K562 (cell line): ENCODE data around the gene SLC35D3. TPM values are rescaled to one million over a fixed set of nuclear protein-coding genes. Genes with fewer than 3 reads are reported as not detected.

Experiments used
- ATAC-seq: fragments of 200-7000 bp; cut with Tn5 transposase; 3 replicates; pipeline ENCODE4 v1.9.1; 2020; ENCODE audit warnings: moderate library complexity
- BruUV-seq: library from RNA; stranded (reverse); fragments of 400-500 nt; replicated peaks from 2 replicates; lab custom pipeline; 2021; lab: Mats Ljungman, UMichigan
- CTCF ChIA-PET: fragments of 300-600 bp; formaldehyde crosslinking; extraction: SDS; loops from one replicate; lab custom pipeline; 2021; ENCODE audit warnings: low intra/inter-chr PET ratio; lab: Yijun Ruan, JAX
- POLR2A ChIA-PET: fragments of 300-600, 350-650 bp; sonication (Branson Sonifier 250); formaldehyde crosslinking; extraction: SDS; loops from one replicate; lab custom pipeline; 2021; ENCODE audit warnings: antibody characterized with exemption, inconsistent platforms; lab: Yijun Ruan, JAX
- DNase-seq, 4 experiments: peaks; one replicate each; pipeline versions ENCODE4 v3.0.0 to v3.0.0-alpha.2; 2011 to 2018; ENCODE audit warnings: low spot score in 3 of 4, mixed read lengths in 3 of 4; ENCODE audit errors: extremely low read depth in 1 of 4
- FAIRE-seq: peaks from 2 replicates; lab custom pipeline; 2011; peaks lifted over from hg19 to GRCh38; lab: Jason Lieb, UNC
- H2AFZ ChIP-seq: 2 replicates; pipeline ENCODE4 v1.6.0; 2011; ENCODE audit warnings: low read depth, low read length, control low read depth, inconsistent platforms
- H3K27ac ChIP-seq: fragments of 200-600 bp; 3 replicates; pipeline ENCODE4 v1.8.0; 2011; ENCODE audit warnings: low read depth, mild to moderate bottlenecking, control low read depth, inconsistent platforms, low read length, moderate library complexity, mixed read lengths; ENCODE audit errors: extremely low read depth
- H3K27me3 ChIP-seq, 2 experiments: fragments of 300-600 bp in 1 of 2; 2 replicates in 1 of 2; 3 replicates in 1 of 2; pipeline versions ENCODE4 v1.6.0 to v1.8.0; 2011; ENCODE audit warnings: inconsistent platforms in 2 of 2, low read length in 2 of 2, mild to moderate bottlenecking in 1 of 2, mixed read lengths in 1 of 2, moderate library complexity in 1 of 2; ENCODE audit not compliant: control insufficient read depth in 2 of 2, insufficient read depth in 2 of 2
- H3K36me3 ChIP-seq: fragments of 300-600 bp; 3 replicates; pipeline ENCODE4 v1.8.0; 2011; ENCODE audit warnings: mild to moderate bottlenecking, low read length, inconsistent platforms; ENCODE audit not compliant: control insufficient read depth, insufficient read depth
- H3K4me1 ChIP-seq, 2 experiments: fragments of 200-600 bp in 1 of 2; replicated peaks in 1 of 2; 2 replicates in 1 of 2; 3 replicates in 1 of 2; pipeline versions ENCODE4 v1.5.1 to v1.8.0; 2011; ENCODE audit warnings: inconsistent platforms in 2 of 2, low read length in 2 of 2, mild to moderate bottlenecking in 1 of 2, mixed read lengths in 1 of 2, moderate library complexity in 1 of 2; ENCODE audit not compliant: control insufficient read depth in 2 of 2, insufficient read depth in 2 of 2
- H3K4me2 ChIP-seq: 2 replicates; pipeline ENCODE4 v1.6.1; 2011; ENCODE audit warnings: low read length, control low read depth, inconsistent platforms, mixed read lengths; ENCODE audit not compliant: insufficient read depth
- H3K4me3 ChIP-seq: fragments of 200-600 bp; sonication (generic), shearing (Covaris generic); 2 replicates; pipeline ENCODE4 v1.5.1; 2016; ENCODE audit warnings: control low read depth, inconsistent platforms
- H3K79me2 ChIP-seq: fragments of 200-600 bp; 3 replicates; pipeline ENCODE4 v1.8.0; 2011; ENCODE audit warnings: low read length, inconsistent platforms; ENCODE audit not compliant: control insufficient read depth, insufficient read depth
- H3K9ac ChIP-seq, 2 experiments: 2 replicates each; pipeline versions ENCODE4 v1.6.0 to v1.6.1; 2011; ENCODE audit warnings: low read depth in 2 of 2, low read length in 2 of 2, control low read depth in 1 of 2, inconsistent platforms in 1 of 2, mild to moderate bottlenecking in 1 of 2, mixed read lengths in 1 of 2; ENCODE audit not compliant: insufficient read depth in 1 of 2
- H3K9me1 ChIP-seq: one replicate; pipeline ENCODE4 v1.6.0; 2011; ENCODE audit warnings: inconsistent platforms, mild to moderate bottlenecking, low read length, moderate library complexity; ENCODE audit not compliant: control insufficient read depth, insufficient read depth
- H3K9me3 ChIP-seq: replicated peaks from 2 replicates; pipeline ENCODE4 v1.5.1; 2011; ENCODE audit warnings: low read depth, low read length, inconsistent platforms; ENCODE audit not compliant: control insufficient read depth, insufficient read depth
- H4K20me1 ChIP-seq: replicated peaks from 2 replicates; pipeline ENCODE4 v1.6.1; 2011; ENCODE audit warnings: low read length, inconsistent platforms, mixed read lengths; ENCODE audit not compliant: control insufficient read depth, insufficient read depth
- CSDE1 ChIP-seq, 2 experiments: fragments of 450-650 bp; IDR thresholded peaks; 2 replicates each; pipeline ENCODE4 v1.6.1; 2016; ENCODE audit warnings: mild to moderate bottlenecking in 1 of 2
- NFYB ChIP-seq: IDR thresholded peaks from 2 replicates; pipeline ENCODE4 v1.6.1; 2011; ENCODE audit warnings: mild to moderate bottlenecking, moderate library complexity; ENCODE audit not compliant: insufficient read length; ENCODE audit errors: extremely low read depth
- OTX1 ChIP-seq: fragments of 450-650 bp; formaldehyde crosslinking; IDR thresholded peaks from 2 replicates; pipeline ENCODE4 v1.4.0; 2022; ENCODE audit warnings: mild to moderate bottlenecking
- PRPF4 ChIP-seq: fragments of 200-400 bp; formaldehyde crosslinking; IDR thresholded peaks from one replicate; pipeline ENCODE4 v1.6.1; 2017; ENCODE audit warnings: low read length, low read depth, mild to moderate bottlenecking; ENCODE audit not compliant: insufficient read depth, poor library complexity, severe bottlenecking
- RBBP5 ChIP-seq: fragments of 200-600 bp; sonication (generic); IDR thresholded peaks from 2 replicates; pipeline ENCODE4 v1.6.1; 2012; ENCODE audit warnings: borderline replicate concordance, mild to moderate bottlenecking, low read length, control low read depth, inconsistent platforms; ENCODE audit not compliant: insufficient read depth, poor library complexity, severe bottlenecking
- RNF2 ChIP-seq: sonication (generic); IDR thresholded peaks from 2 replicates; pipeline ENCODE4 v1.6.1; 2016
- ZNF707 ChIP-seq: fragments of 250-450 bp; sonication (Bioruptor Pico); conservative IDR thresholded peaks from 2 replicates; pipeline ENCODE4 v1.8.0; 2022; ENCODE audit warnings: inconsistent platforms, mild to moderate bottlenecking, moderate library complexity
- ZNF778 ChIP-seq: fragments of 450-650 bp; formaldehyde crosslinking; IDR thresholded peaks from 2 replicates; pipeline ENCODE4 v1.4.0; 2020; ENCODE audit warnings: mild to moderate bottlenecking, moderate library complexity
- WGBS: fragments of 100-300 bp; shearing (Covaris generic); methylation state at CpG from one replicate; pipeline ENCODE4 v1.1.6; 2016; ENCODE audit warnings: low coverage, mixed read lengths; ENCODE audit not compliant: insufficient coverage; ENCODE audit errors: missing lambda C conversion rate; 5-methylcytosine and 5-hydroxymethylcytosine counted together
- in situ Hi-C: fragments of 300-500 bp; cut with MboI; formaldehyde crosslinking; loops from 4 replicates; pipeline ENCODE4 v1.15.0; 2018; ENCODE audit warnings: inconsistent platforms, mixed read lengths
- intact Hi-C: fragments of 100-400 bp; cut with micrococcal nuclease; formaldehyde crosslinking; loops from 2 replicates; pipeline ENCODE4 v1.14.2; 2022
- polyA plus RNA-seq, 8 experiments: library from polyadenylated mRNA; depleted of rRNA in 4 of 8; stranded (reverse) in 5 of 8; unstranded in 3 of 8; fragments of >200 nt; fragmentation: Nextera tagmentation in 2 of 8; fragmentation: Illumina TruSeq in 1 of 8; extraction: Ambion mirVana in 2 of 8; extraction: Trizol in 1 of 8; gene quantifications; 2 replicates each; pipeline versions ENCODE4 v1.2.1 to v1.2.3, GENCODE V29; 2011 to 2014; ENCODE audit warnings: inconsistent platforms in 1 of 8, missing spikeins in 1 of 8
- total RNA-seq, 7 experiments: library from RNA; depleted of rRNA in 6 of 7; stranded (reverse); fragments of >200 nt in 6 of 7; fragmentation: Illumina TruSeq in 2 of 7; extraction: Trizol in 2 of 7; gene quantifications; 2 replicates each; pipeline versions ENCODE4 v1.2.1 to v1.2.3, GENCODE V29; 2011 to 2021; ENCODE audit warnings: low replicate concordance in 1 of 7
- TF ChIP-seq, protein P1 (sequence below): fragments of 150-350 bp; IDR thresholded peaks from 2 replicates; pipeline ENCODE4 v1.6.1; 2014; ENCODE audit warnings: low read depth, mild to moderate bottlenecking, low read length, borderline replicate concordance
- TF ChIP-seq, protein P2 (sequence below), 2 experiments: fragments of 200-800 bp in 1 of 2; sonication (Bioruptor generic) in 1 of 2; sonication (generic) in 1 of 2; formaldehyde crosslinking in 1 of 2; IDR thresholded peaks in 1 of 2; conservative IDR thresholded peaks in 1 of 2; 2 replicates each; pipeline versions ENCODE4 v1.5.0 to v1.6.1; 2016 to 2020; ENCODE audit warnings: missing compliant biosample characterization in 1 of 2, missing genetic modification characterization in 1 of 2, missing genetic modification reagents in 1 of 2

Gene SLC35D3
- total and polyA plus RNA-seq, 9 of the 15 experiments (the other 6 are each of a cell fraction or from before 2014, with no cell fraction given), result not detected

GRCh38 chr6:136963259-136963658 lies 41.2 kb downstream of the SLC35D3 start:
- Histone ChIP-seq H3K4me3 (no peak overlapping the region), H3K79me2 (no peaks in the 10 kb centered on the region), H3K9me3 (no peaks in the 10 kb centered on the region), H3K4me1 (peaks cover 4 to 5% of the 10 kb centered on the region in 2 experiments; a peak in 3 of 5 replicates), H3K4me2 (no peak overlapping the region), H3K27me3 (peaks cover under 1 to 15% of the 10 kb centered on the region in 2 experiments; a peak in 4 of 5 replicates), H3K27ac (no peak overlapping the region), H2AFZ (no peak overlapping the region), H3K9ac (no peak overlapping the region), H4K20me1 (peaks cover 2% of the 10 kb centered on the region; the same call in 1 of the 2 replicates), H3K36me3 (no peaks in the 10 kb centered on the region), H3K9me1 (no peaks in the 10 kb centered on the region)
- FAIRE-seq, result no peak
- BruUV-seq, result no TSS peak
- intact Hi-C loops (no loop called here), in situ Hi-C loops (no loop called here)
- ATAC-seq, result no peak
- no peak for DNase-seq
- ChIA-PET CTCF (no interaction called here), POLR2A (interaction anchor here (0.6 to 1.0 kb wide), 3 partner anchors 26 to 265 kb away, joined by 3 read pairs; no protein-coding TSS in a partner anchor)
- 0% methylated on average over 2 of the region's 2 CpGs for WGBS
- TF ChIP-seq PRPF4 (no peak), RBBP5 (no peak), NFYB (no peak), RNF2 (no peak)

DNA sequence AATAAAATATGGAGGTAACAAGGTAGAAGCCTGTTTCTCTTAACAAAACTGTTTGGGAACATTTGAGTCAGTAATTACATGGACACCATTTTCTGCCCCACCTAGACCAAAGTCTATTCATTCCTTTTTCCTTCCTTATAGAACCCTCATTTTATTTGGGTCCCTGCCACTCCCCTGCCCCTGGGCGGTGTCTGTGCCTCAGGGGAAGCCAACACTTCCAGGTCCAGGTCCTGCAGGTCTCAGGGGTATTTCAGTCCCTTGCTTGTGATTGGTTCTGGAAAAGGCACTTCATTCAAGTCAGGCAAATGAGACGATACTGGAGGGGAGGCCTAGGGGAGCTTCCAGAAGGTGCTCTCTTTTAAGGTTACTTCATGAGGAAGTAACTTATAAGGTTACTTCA lies 42.3 kb downstream of the SLC35D3 start:
- WGBS, result 0% methylated on average over 2 of the region's 2 CpGs
- no peaks in the 10 kb centered on the region for H3K9me3 ChIP-seq
- ATAC-seq, result no peak
- H3K36me3 ChIP-seq, result no peaks in the 10 kb centered on the region
- H2AFZ ChIP-seq, result no peak overlapping the region
- H4K20me1 ChIP-seq, result no peaks in the 10 kb centered on the region
- in situ Hi-C loops, result no loop called here
- ChIA-PET CTCF (no interaction called here), POLR2A (interaction anchor here (1.1 kb wide), 1 partner anchor 464 kb away, joined by 5 read pairs; no protein-coding TSS in a partner anchor)
- intact Hi-C loops, result no loop called here
- H3K27ac ChIP-seq, result no peak overlapping the region
- H3K79me2 ChIP-seq, result no peaks in the 10 kb centered on the region
- H3K9me1 ChIP-seq, result no peaks in the 10 kb centered on the region
- H3K4me3 ChIP-seq, result no peak overlapping the region
- no peak for FAIRE-seq
- peaks cover 0 to 14% of the 10 kb centered on the region in 2 experiments; a peak in 3 of 5 replicates for H3K27me3 ChIP-seq
- DNase-seq, result no peak
- H3K9ac ChIP-seq, result no peak overlapping the region
- peaks cover 3% of the 10 kb centered on the region in 2 experiments; a peak in 3 of 5 replicates for H3K4me1 ChIP-seq
- no peak overlapping the region for H3K4me2 ChIP-seq
- no TSS peak for BruUV-seq
- TF ChIP-seq, protein P1, sequence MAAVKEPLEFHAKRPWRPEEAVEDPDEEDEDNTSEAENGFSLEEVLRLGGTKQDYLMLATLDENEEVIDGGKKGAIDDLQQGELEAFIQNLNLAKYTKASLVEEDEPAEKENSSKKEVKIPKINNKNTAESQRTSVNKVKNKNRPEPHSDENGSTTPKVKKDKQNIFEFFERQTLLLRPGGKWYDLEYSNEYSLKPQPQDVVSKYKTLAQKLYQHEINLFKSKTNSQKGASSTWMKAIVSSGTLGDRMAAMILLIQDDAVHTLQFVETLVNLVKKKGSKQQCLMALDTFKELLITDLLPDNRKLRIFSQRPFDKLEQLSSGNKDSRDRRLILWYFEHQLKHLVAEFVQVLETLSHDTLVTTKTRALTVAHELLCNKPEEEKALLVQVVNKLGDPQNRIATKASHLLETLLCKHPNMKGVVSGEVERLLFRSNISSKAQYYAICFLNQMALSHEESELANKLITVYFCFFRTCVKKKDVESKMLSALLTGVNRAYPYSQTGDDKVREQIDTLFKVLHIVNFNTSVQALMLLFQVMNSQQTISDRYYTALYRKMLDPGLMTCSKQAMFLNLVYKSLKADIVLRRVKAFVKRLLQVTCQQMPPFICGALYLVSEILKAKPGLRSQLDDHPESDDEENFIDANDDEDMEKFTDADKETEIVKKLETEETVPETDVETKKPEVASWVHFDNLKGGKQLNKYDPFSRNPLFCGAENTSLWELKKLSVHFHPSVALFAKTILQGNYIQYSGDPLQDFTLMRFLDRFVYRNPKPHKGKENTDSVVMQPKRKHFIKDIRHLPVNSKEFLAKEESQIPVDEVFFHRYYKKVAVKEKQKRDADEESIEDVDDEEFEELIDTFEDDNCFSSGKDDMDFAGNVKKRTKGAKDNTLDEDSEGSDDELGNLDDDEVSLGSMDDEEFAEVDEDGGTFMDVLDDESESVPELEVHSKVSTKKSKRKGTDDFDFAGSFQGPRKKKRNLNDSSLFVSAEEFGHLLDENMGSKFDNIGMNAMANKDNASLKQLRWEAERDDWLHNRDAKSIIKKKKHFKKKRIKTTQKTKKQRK, result no peak
- TF ChIP-seq ZNF778 (CRISPR knock-in tag) (no peak), CSDE1 (IDR thresholded peaks at IDR 0.05) (no peak), OTX1 (no peak), ZNF707 (CRISPR knock-in tag) (no peak)
- TF ChIP-seq, protein P2, sequence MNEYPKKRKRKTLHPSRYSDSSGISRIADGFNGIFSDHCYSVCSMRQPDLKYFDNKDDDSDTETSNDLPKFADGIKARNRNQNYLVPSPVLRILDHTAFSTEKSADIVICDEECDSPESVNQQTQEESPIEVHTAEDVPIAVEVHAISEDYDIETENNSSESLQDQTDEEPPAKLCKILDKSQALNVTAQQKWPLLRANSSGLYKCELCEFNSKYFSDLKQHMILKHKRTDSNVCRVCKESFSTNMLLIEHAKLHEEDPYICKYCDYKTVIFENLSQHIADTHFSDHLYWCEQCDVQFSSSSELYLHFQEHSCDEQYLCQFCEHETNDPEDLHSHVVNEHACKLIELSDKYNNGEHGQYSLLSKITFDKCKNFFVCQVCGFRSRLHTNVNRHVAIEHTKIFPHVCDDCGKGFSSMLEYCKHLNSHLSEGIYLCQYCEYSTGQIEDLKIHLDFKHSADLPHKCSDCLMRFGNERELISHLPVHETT (CRISPR knock-in tag; conservative IDR thresholded peaks at IDR 0.05 in 1 of 2, IDR thresholded peaks at IDR 0.05 in 1 of 2), result no peak
